Amniotic epithelial cell (primary cell): ENCODE measurements around the gene NHERF1.

Source experiments
- DNase-seq: peaks from one replicate; pipeline ENCODE4 v3.0.0-alpha.2; 2010; ENCODE audit warnings: low read depth

Gene NHERF1

DNA sequence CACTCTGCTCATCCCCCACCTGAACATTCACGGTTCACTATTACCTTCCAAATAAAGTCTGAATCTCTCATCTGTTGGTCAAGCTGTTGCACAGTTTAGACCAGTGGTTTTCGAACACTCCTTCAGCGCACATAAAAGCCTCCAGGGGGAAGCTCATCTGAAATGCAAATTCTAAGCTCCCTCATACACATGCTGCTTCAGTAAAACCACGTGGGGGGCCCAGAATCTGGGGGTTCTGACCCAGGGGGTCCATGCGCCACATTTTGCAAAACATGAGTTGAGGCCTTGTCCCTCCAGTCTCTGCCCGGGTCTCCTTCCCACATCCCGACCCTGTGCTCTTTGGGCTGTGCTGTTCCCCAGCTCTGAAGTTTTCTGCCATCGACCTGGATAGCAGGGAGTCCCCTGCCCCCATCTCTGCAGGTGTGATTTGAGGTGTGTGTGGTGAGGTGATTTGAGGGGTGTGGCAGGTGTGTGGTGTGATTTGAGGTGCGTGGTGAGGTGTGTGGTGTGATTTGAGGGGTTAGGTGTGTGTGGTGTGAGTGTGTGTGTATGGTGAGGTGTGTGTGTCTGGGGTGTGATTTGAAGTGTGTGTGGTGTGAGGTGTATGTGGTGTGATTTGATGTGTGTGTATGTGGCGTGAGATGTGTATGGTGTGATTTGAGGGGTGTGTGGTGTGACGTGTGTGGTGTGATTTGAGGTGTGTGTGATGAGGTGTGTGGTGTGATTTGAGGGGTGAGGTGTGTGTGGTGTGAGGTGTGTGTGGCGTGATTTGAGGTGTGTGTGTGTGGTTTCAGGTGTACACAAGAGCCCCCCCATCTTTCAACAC, 16.2 kb upstream of the NHERF1 start:
- no peak for DNase-seq

DNA sequence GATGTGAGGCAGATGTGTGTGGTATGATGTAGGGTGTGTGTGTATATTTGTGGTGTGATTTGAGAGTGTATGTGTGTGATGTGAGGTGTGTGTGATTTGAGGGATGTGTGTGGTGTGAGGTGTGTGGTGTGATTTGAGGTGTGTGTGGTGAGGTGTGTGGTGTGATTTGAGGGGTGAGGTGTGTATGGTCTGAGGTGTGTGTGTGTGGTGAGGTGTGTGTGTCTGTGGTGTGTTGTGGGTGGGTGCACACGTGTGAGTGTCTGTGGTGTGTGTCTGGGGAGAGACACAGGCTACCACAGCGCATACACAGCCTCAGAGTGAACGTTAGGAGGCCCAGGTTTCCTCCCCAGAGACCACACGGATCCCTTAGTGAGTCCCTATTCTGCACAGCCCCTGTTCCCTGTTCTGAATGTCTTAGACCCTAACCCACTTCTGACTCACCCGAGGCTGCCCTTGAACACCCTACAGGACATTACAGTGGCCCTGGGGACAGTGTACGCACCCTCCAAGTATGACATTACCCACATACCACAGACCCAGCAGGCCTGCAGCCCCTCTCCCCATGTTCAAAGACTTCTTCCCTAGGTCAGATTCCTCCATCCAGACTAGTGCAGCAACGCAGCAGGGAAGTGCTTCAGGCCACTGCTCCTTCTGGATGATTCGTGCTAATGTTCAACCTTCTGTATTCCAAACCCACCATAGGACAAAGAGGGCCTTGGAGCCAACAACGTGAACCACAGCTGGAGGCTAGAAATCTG, 14.9 kb upstream of the NHERF1 start:
- no peak for DNase-seq

DNA sequence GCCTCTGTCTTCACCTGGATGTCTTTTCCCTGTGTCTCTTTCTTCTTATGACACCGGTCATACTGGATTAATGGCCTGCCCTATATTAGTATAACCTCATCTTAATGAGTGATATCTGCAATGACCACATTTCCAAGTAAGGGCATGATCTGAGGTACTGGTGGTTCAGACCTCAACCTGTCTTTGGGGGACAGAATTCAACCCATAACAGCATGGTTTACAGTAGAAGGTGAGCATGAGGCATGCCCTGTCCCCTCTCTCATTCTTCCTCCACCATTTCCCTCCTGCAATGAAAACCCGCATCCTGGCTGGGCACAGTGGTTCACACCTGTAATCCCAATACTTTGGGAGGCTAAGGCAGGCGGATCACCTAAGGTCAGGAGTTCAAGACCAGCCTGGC, 14.2 kb upstream of the NHERF1 start:
- no peak for DNase-seq

- DNase-seq = no peak
Observed at GRCh38 chr17:74736513-74737298, 11.7 kb upstream of the NHERF1 start, which contains the start of gene RAB37. Gene RAB37, plus strand, starts transcription at chr17:74737256. Its CDS starts 17 bp downstream, at chr17:74737273.

DNA sequence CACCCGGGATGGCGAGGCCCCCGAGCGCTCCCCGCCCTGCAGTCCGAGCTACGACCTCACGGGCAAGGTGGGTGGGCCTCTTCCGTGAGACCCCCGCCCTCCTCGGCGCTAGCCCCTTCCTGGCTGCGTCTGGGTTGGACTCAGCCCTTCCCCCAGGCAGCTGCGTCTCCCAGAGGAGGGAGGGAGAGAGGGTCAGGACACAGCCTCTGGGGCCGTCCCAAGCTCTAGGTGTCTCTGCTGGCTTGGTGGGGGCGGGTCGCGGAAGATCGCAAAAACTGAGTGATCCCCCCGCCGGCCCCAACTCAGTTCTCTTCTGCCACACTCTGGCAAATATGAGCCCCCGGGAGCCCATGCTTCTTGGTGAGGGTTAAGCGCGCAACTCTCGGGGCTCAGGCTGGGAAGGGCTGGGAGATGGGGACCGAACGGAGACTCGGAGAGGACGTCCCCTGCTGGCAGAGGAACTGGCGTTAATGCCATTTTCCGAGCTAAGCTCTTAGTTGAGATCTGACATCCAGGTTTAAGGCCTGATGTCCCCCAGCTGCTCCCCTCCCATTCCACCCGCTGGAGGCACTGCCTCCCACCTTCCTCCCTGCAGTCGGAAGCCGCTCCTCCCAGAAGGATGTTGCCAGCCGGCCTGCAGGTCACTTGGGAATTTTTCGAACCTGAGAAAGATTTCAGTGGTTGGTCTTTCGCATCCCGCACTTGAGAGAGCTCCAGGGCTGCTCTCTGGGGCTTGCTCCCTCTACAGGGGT, 11.0 kb upstream of the NHERF1 start:
- DNase-seq = no peak

GRCh38 chr17:74738051-74738996, 10.1 kb upstream of the NHERF1 start:
- DNase-seq = no peak

GRCh38 chr17:74739227-74739831, 9.1 kb upstream of the NHERF1 start:
- no peak for DNase-seq

DNA sequence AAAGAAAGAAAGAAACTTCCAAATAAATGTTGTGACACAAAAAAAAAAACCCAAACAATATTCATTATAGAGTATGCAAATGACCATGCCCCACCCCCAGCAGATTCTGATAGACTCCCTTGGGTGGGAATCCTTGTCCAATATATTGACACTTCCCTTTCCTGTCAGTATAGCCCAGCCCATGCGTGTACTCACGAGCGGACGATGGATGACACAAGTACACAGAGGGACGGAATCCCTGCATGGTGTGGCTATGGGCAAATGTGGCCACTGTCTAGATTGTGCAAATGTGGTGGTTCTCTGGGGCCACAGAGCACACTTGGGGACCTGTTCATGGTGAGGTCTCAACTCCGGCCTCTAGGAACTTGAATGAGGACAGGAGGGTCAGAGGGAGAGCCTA, 8.3 kb upstream of the NHERF1 start:
- no peak for DNase-seq

GRCh38 chr17:74740641-74741387, 7.6 kb upstream of the NHERF1 start:
- no peak for DNase-seq

GRCh38 chr17:74742153-74742515, 6.3 kb upstream of the NHERF1 start:
- no peak for DNase-seq

GRCh38 chr17:74742978-74743545, 5.4 kb upstream of the NHERF1 start:
- no peak for DNase-seq

GRCh38 chr17:74743755-74744154, 4.7 kb upstream of the NHERF1 start:
- no peak for DNase-seq

DNA sequence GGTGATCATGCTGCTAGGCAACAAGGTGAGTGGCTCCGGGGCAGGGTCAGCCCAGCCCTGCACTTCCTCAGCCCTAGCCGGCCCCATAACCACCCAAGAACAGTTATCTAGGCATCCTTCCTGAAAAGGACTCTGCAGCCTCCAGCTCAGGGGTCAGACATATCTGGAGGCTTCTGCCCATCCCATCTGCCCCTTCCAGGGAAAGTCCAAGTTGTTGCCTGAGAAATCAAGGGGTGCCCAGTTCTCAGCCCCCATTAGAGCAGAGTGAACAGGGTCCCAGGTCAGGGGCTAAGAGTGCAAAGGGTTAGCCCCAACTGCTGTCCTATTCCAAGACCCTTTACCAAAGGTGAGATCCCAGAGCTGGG, 4.1 kb upstream of the NHERF1 start:
- no peak for DNase-seq

GRCh38 chr17:74744714-74745547, 3.5 kb upstream of the NHERF1 start:
- DNase-seq = no peak

GRCh38 chr17:74745548-74746177, 2.8 kb upstream of the NHERF1 start:
- DNase-seq = no peak

- peak; percentile 84 for DNase-seq
Observed at GRCh38 chr17:74746376-74746775, 2.1 kb upstream of the NHERF1 start.

- DNase-seq = peak; percentile 83
Observed at GRCh38 chr17:74746922-74747321, 1.5 kb upstream of the NHERF1 start.

DNA sequence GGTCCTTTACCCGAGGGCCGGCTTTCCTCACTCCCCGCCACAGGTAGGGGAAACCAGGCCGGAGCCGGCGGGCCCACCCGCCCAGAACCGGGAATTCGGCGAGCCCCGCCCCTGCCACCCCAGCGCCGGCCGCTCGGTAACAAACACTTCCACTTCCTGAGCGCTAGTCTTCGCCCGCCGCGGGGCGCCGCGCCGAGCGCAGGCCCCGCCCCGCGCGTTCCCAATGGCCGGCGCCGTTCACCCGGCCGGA, 224 bp upstream of the NHERF1 start:
- DNase-seq = no peak
